HepG2 (cell line): Measurements from ENCODE around the gene ADAMTS13. TPM values are rescaled to one million over a fixed set of nuclear protein-coding genes. Genes with fewer than 3 reads are reported as not detected.

Source experiments
- ATAC-seq: fragments of 200-7000 bp; cut with Tn5 transposase; 3 replicates; pipeline ENCODE4 v1.9.1; 2020; ENCODE audit warnings: mild to moderate bottlenecking, moderate library complexity
- BruUV-seq: library from RNA; stranded (reverse); fragments of 400-500 nt; replicated peaks from 2 replicates; lab custom pipeline; 2021; lab: Mats Ljungman, UMichigan
- CTCF ChIA-PET: fragments of 300-600 bp; formaldehyde crosslinking; extraction: SDS; loops from one replicate; lab custom pipeline; 2021; ENCODE audit warnings: low total read pairs, inconsistent platforms, low intra/inter-chr PET ratio; lab: Yijun Ruan, JAX
- POLR2A ChIA-PET: fragments of 350-600 bp; sonication (Branson Sonifier 250); formaldehyde crosslinking; loops from one replicate; lab custom pipeline; 2020; ENCODE audit warnings: antibody characterized with exemption, inconsistent platforms; lab: Yijun Ruan, JAX
- DNase-seq: peaks from one replicate; pipeline ENCODE4 v3.0.0-alpha.2; 2015; ENCODE audit warnings: low spot score
- FAIRE-seq: peaks from 3 replicates; lab custom pipeline; 2011; peaks lifted over from hg19 to GRCh38; lab: Jason Lieb, UNC
- H2AFZ ChIP-seq: one replicate; pipeline ENCODE4 v1.6.1; 2011; ENCODE audit warnings: low read length, inconsistent platforms
- H3K27ac ChIP-seq: fragments of 300-600 bp; 3 replicates; pipeline ENCODE4 v1.8.0; 2011; ENCODE audit warnings: mixed run types, mild to moderate bottlenecking, mixed read lengths, low read length, inconsistent platforms; ENCODE audit not compliant: insufficient read depth; ENCODE audit errors: extremely low read length
- H3K27me3 ChIP-seq, 2 experiments: fragments of 200-600 bp in 1 of 2; 2 replicates in 1 of 2; 3 replicates in 1 of 2; pipeline versions ENCODE4 v1.6.0 to v1.8.0; 2011; ENCODE audit warnings: low read length in 2 of 2, mild to moderate bottlenecking in 2 of 2, moderate library complexity in 2 of 2, inconsistent platforms in 1 of 2; ENCODE audit not compliant: insufficient read depth in 2 of 2, control insufficient read depth in 1 of 2
- H3K36me3 ChIP-seq, 2 experiments: fragments of 200-600 bp in 1 of 2; replicated peaks in 1 of 2; 2 replicates in 1 of 2; 3 replicates in 1 of 2; pipeline versions ENCODE4 v1.5.1 to v1.8.0; 2011; ENCODE audit warnings: low read length in 2 of 2, inconsistent platforms in 1 of 2; ENCODE audit not compliant: insufficient read depth in 2 of 2, control insufficient read depth in 1 of 2
- H3K4me1 ChIP-seq: 2 replicates; pipeline ENCODE4 v1.5.1; 2012; ENCODE audit warnings: low read length, inconsistent platforms; ENCODE audit not compliant: insufficient read depth
- H3K4me2 ChIP-seq: 2 replicates; pipeline ENCODE4 v1.6.0; 2011; ENCODE audit warnings: low read depth, low read length, inconsistent platforms
- H3K4me3 ChIP-seq, 3 experiments: fragments of 200-600 bp in 1 of 3; sonication (generic), shearing (Covaris generic) in 1 of 3; replicated peaks in 1 of 3; 2 replicates each; pipeline ENCODE4 v1.5.1; 2011 to 2016; ENCODE audit warnings: low read length in 3 of 3, inconsistent platforms in 2 of 3, low read depth in 2 of 3, mild to moderate bottlenecking in 2 of 3, control low read depth in 1 of 3, mixed read lengths in 1 of 3; ENCODE audit not compliant: insufficient read depth in 1 of 3
- H3K79me2 ChIP-seq: one replicate; pipeline ENCODE4 v1.6.1; 2011; ENCODE audit warnings: low read length, inconsistent platforms; ENCODE audit not compliant: insufficient read depth
- H3K9ac ChIP-seq: 2 replicates; pipeline ENCODE4 v1.6.0; 2011; ENCODE audit warnings: mild to moderate bottlenecking, low read depth, low read length, inconsistent platforms; ENCODE audit not compliant: insufficient read depth
- H3K9me3 ChIP-seq: 2 replicates; pipeline ENCODE4 v1.5.1; 2012; ENCODE audit warnings: mild to moderate bottlenecking, low read length
- H4K20me1 ChIP-seq: 2 replicates; pipeline ENCODE4 v1.6.0; 2011; ENCODE audit warnings: inconsistent platforms, mild to moderate bottlenecking, low read length, moderate library complexity; ENCODE audit not compliant: insufficient read depth
- ATF7-NPFF ChIP-seq: sonication (generic); formaldehyde crosslinking; IDR thresholded peaks from 2 replicates; pipeline ENCODE4 v1.8.1; 2023; ENCODE audit warnings: mild to moderate bottlenecking, low read depth, missing genetic modification reagents, moderate library complexity
- CBX2 ChIP-seq, 2 experiments: fragments of 200-600 bp in 1 of 2; sonication (generic); formaldehyde crosslinking in 1 of 2; IDR thresholded peaks; 2 replicates each; pipeline versions ENCODE4 v1.7.0 to v1.8.1; 2018 to 2022; ENCODE audit warnings: low read depth in 2 of 2, low read length in 1 of 2, mild to moderate bottlenecking in 1 of 2, missing genetic modification reagents in 1 of 2
- FOXA1 ChIP-seq, 2 experiments: fragments of 450-650 bp in 1 of 2; sonication (generic) in 1 of 2; formaldehyde crosslinking in 1 of 2; IDR thresholded peaks; 2 replicates each; pipeline versions ENCODE4 v1.4.0 to v1.6.1; 2016 to 2020; ENCODE audit warnings: missing genetic modification reagents in 1 of 2
- MAFF ChIP-seq: IDR thresholded peaks from 2 replicates; pipeline ENCODE4 v1.6.1; 2011; ENCODE audit warnings: low read depth, low read length, improper control_type of control experiment
- SRSF9 ChIP-seq: fragments of 200-400 bp; formaldehyde crosslinking; IDR thresholded peaks from 2 replicates; pipeline ENCODE4 v1.6.1; 2018; ENCODE audit warnings: borderline replicate concordance, mild to moderate bottlenecking, low read depth, low read length; ENCODE audit not compliant: insufficient read depth, poor library complexity, severe bottlenecking
- ZNF317 ChIP-seq: sonication (generic); formaldehyde crosslinking; IDR thresholded peaks from 2 replicates; pipeline ENCODE4 v1.5.0; 2020; ENCODE audit warnings: mild to moderate bottlenecking, missing genetic modification reagents
- ZNF503 ChIP-seq: sonication (generic); formaldehyde crosslinking; IDR thresholded peaks from 2 replicates; pipeline ENCODE4 v1.4.0; 2020; ENCODE audit warnings: missing genetic modification reagents
- ZNF614 ChIP-seq: IDR thresholded peaks from 2 replicates; pipeline ENCODE4 v1.6.1; 2018; ENCODE audit warnings: missing biosample characterization, missing genetic modification reagents, inconsistent platforms, borderline replicate concordance
- ZNF780A ChIP-seq: sonication (generic); formaldehyde crosslinking; IDR thresholded peaks from 2 replicates; pipeline ENCODE4 v1.8.0; 2022; ENCODE audit warnings: mild to moderate bottlenecking, missing genetic modification reagents, moderate library complexity
- WGBS: methylation state at CpG from one replicate; pipeline ENCODE4 v1.1.6; 2017; ENCODE audit warnings: low lambda C conversion rate; 5-methylcytosine and 5-hydroxymethylcytosine counted together
- in situ Hi-C: cut with HindIII; loops from 2 replicates; pipeline ENCODE4 v1.10.0; 2017; ENCODE audit warnings: low pct_unique_long_range_greater_than_20kb; ENCODE audit not compliant: extremely low pct_ligation_motif_present
- intact Hi-C: fragments of 100-400 bp; cut with micrococcal nuclease; formaldehyde crosslinking; loops from one replicate; pipeline ENCODE4 v1.10.0; 2022; ENCODE audit not compliant: unreplicated experiment
- polyA plus RNA-seq, 8 experiments: library from polyadenylated mRNA; depleted of rRNA in 3 of 8; stranded (reverse) in 7 of 8; unstranded in 1 of 8; fragments of >200 nt; fragmentation: Illumina TruSeq in 4 of 8; extraction: Trizol in 4 of 8; gene quantifications; 2 replicates each; pipeline versions ENCODE4 v1.2.1 to v1.2.3, GENCODE V29; 2011 to 2016; ENCODE audit warnings: low read depth in 4 of 8, missing spikeins in 1 of 8, mixed read lengths in 1 of 8; ENCODE audit not compliant: insufficient read depth in 1 of 8
- total RNA-seq, 5 experiments: library from RNA; depleted of rRNA; stranded (reverse); fragments of >200 nt; fragmentation: Illumina TruSeq; extraction: Trizol; gene quantifications; 2 replicates each; pipeline ENCODE4 v1.2.3, GENCODE V29; 2016; ENCODE audit warnings: low read depth in 1 of 5

ADAMTS13 gene
- total and polyA plus RNA-seq, 2 of the 13 experiments (the other 11 are each of a cell fraction or from before 2014, with no cell fraction given) = 0.91 to 4.5 TPM

- FAIRE-seq = no peak
- H2AFZ ChIP-seq = no peak overlapping the region
- H3K27ac ChIP-seq = no peak overlapping the region
- H3K36me3 ChIP-seq = peaks cover 9 to 14% of the 10 kb centered on the region in 2 experiments; a peak in 3 of 5 replicates
- H3K4me2 ChIP-seq = no peak overlapping the region
- peaks cover 14% of the 10 kb centered on the region for H3K79me2 ChIP-seq
- ATAC-seq = no peak
- intact Hi-C loops (no loop called here), in situ Hi-C loops (no loop called here)
- no TSS peak for BruUV-seq
- ChIA-PET POLR2A (interaction anchor here (2.2 kb wide), 1 partner anchor 15 kb away, joined by 6 read pairs; the partner anchor contains the start of gene SLC2A6), CTCF (no interaction called here)
- H4K20me1 ChIP-seq = no peaks in the 10 kb centered on the region; the same call in 1 of the 2 replicates
- WGBS = 95% methylated on average over 20 of the region's 24 CpGs
- H3K27me3 ChIP-seq = no peaks in the 10 kb centered on the region; a peak in 1 of 5 replicates
- H3K4me3 ChIP-seq = no peak overlapping the region
- TF ChIP-seq MAFF = no peak
- TF ChIP-seq CBX2 (IDR thresholded peaks at IDR 0.05; ENCODE audit: low read depth, low read length) = no peak
- no peak for TF ChIP-seq CBX2 (CRISPR knock-in tag; IDR thresholded peaks at IDR 0.05; ENCODE audit: low read depth)
- no peak for TF ChIP-seq ZNF614 (CRISPR knock-in tag)
- TF ChIP-seq FOXA1 (IDR thresholded peaks at IDR 0.05) = no peak
- no peak for TF ChIP-seq FOXA1 (CRISPR knock-in tag; IDR thresholded peaks at IDR 0.05)
- TF ChIP-seq ATF7-NPFF = no peak
- no peak for TF ChIP-seq ZNF317
- no peak for TF ChIP-seq SRSF9
- TF ChIP-seq ZNF503 (CRISPR knock-in tag) = no peak
- TF ChIP-seq ZNF780A (CRISPR knock-in tag) = no peak
- H3K9me3 ChIP-seq = no peaks in the 10 kb centered on the region
- no peak for DNase-seq
- peaks cover 25% of the 10 kb centered on the region for H3K4me1 ChIP-seq
- H3K9ac ChIP-seq = no peak overlapping the region
Observed at GRCh38 chr9:133463864-133464615, 41.9 kb downstream of the ADAMTS13 start.
